Astrocyte (in vitro differentiated cells and primary cell): ENCODE data around the gene SIGLEC9.

Experiments used
- EZH2 ChIP-seq: IDR thresholded peaks from 2 replicates; pipeline ENCODE4 v1.6.1; 2012; ENCODE audit warnings: mild to moderate bottlenecking, low read length, inconsistent platforms; ENCODE audit not compliant: insufficient read depth
- TF ChIP-seq, protein P1 (sequence below): IDR thresholded peaks from 2 replicates; pipeline ENCODE4 v1.5.1; 2011; ENCODE audit warnings: low read depth, mild to moderate bottlenecking, inconsistent platforms, low read length, moderate library complexity; ENCODE audit not compliant: insufficient read depth

DNA sequence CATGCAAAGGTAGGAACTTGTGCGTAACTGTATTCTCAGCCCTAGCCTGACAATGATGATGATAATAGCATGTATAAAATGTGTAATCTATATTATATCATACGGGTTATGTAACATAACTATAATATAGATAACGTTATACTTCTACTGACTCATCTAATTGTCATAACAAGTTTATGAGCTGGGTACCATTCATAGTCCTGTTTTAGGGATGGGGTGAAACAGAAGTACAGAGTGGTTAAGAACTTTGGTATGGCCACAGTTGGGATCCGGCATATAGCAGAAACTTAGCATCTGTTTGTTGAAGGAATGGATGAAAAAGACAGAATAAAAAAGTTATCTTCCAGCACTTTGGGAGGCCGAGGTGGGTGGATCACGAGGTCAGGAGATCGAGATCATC is 21.7 kb upstream of the SIGLEC9 start:
- TF ChIP-seq, protein P1, sequence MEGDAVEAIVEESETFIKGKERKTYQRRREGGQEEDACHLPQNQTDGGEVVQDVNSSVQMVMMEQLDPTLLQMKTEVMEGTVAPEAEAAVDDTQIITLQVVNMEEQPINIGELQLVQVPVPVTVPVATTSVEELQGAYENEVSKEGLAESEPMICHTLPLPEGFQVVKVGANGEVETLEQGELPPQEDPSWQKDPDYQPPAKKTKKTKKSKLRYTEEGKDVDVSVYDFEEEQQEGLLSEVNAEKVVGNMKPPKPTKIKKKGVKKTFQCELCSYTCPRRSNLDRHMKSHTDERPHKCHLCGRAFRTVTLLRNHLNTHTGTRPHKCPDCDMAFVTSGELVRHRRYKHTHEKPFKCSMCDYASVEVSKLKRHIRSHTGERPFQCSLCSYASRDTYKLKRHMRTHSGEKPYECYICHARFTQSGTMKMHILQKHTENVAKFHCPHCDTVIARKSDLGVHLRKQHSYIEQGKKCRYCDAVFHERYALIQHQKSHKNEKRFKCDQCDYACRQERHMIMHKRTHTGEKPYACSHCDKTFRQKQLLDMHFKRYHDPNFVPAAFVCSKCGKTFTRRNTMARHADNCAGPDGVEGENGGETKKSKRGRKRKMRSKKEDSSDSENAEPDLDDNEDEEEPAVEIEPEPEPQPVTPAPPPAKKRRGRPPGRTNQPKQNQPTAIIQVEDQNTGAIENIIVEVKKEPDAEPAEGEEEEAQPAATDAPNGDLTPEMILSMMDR = no peak
- no peak for TF ChIP-seq EZH2
